GM10847 (cell line): Measurements from ENCODE around the gene CRIP1.

ENCODE experiments used
- POLR2A ChIP-seq: IDR thresholded peaks from 2 replicates; pipeline ENCODE4 v1.6.1; 2011; ENCODE audit not compliant: insufficient read length; ENCODE audit errors: extremely low read depth

Gene CRIP1

DNA sequence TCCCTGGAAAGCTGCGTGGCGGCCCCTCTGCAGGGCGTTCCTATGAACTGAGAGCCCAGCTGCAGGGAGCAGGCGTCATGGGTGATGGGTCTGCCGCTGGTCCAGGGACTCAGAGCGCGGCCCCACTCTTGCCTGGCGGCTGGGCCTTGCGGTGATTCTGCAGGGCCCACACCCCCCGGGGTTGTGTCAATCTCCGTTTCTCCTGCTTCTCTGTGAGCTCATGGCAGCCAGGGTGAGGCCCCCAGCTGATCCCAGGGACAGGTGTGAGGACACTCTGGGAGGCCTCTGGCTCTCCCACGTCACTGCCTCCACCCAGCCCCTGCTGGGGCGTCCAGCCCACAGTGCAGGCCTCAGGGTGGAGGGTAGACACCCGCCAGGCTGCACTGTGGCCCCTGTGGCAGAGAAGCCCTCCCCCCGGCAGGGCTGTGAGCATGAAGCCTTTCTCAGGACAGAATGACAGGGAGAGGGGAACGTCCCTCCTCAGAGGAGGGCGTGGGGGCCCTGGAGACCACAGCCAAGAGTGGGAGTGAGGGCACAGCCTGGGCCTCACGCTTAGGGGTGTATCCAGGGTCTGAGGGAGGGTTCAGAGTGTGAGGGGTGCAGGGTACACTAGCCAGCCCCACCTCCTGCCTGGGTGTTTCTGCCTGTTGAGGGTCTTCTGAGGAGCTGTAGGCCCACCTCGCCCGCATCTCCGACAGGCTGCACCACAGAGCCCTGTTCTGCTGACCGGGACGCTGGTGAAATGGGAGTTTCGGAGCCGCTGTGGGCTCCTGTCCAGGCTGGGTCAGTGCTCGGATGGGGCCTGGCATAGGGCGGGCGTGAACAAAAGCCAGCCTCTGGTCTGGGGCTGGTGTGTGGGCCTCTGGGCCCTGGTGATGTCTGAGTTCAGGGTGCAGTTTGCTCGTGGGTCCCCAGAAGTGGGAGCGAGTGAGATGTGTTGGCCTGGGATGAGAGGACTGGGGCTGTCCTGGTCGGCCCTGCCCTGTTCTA is 38.7 kb upstream of the CRIP1 start:
- no peak for TF ChIP-seq POLR2A

DNA sequence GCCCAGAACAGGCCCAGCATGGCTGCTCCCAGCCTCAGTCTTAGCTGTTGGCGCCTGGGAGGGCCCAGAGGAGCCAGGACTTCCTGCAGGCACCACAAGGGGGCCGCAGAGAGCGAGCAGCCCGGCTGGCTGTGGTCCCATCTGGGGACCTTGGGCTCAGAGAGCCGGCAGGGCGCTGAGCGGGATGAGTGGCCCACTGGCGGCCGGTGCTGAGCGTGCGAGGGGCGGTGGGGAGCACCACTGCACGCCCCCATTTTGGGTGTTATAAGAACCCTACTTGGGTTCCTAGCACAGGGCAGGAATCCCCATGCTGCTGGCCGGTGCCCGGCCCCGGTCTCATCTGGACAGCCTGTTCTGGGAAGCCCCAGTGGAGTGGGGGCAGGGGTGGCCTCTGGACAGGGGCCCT is 38.0 kb upstream of the CRIP1 start:
- TF ChIP-seq POLR2A: no peak

DNA sequence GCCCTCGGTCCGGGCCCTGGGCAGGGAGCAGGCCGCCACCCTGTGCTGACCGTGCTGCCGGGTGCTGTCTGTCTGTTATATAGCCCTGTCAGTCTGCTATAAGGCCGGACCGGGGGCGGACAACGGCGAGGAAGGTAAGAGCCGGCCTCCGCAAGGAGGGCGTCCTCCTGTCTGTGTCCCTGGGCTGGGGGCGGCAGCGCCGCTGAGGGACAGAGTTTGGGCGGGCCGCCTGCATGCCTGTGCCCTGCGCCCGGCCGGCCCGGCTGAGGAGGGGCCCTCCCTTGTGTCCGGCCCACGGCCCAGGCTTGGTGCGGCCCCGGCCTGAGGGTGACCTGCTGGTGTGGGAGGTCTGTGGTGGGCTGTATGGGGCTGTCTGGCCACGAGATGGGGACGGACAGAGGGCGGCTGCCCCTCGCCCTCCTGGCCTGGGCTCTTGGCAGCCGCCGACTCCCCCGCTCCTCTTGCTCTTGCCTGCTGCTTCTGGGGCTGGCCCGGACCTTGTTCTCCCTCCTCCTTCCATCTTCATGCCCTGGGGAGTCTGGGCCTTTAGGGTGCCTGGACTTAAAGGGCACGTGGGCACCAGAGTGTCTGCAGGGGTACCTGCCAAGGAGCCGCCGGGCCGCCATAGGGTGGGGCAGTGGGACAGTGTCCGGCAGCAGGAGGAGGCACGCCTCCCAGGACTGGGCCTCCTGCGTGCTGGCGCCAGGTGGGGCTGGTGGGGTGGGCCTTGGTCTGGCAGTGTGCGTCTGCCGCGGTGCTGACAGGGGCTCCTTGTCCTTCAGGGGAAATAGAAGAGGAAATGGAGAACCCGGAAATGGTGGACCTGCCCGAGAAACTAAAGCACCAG is 37.2 kb upstream of the CRIP1 start:
- no peak for TF ChIP-seq POLR2A

DNA sequence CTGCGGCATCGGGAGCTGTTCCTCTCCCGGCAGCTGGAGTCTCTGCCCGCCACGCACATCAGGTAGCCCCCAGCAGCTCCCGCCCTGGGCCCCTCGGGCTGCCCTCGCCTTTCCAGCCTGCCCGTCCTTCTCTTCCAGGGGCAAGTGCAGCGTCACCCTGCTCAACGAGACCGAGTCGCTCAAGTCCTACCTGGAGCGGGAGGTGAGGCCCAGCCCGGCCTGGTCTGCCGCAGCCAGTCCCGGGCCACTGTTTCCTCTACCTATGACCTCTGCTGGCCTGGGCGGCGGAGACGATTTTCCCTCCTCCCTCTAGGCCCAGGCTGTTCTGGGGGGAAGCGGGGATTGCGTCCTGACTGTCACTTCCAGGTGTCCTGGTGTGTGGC is 36.6 kb upstream of the CRIP1 start:
- TF ChIP-seq POLR2A: no peak

GRCh38 chr14:105450864-105451720 is 35.6 kb upstream of the CRIP1 start:
- no peak for TF ChIP-seq POLR2A

DNA sequence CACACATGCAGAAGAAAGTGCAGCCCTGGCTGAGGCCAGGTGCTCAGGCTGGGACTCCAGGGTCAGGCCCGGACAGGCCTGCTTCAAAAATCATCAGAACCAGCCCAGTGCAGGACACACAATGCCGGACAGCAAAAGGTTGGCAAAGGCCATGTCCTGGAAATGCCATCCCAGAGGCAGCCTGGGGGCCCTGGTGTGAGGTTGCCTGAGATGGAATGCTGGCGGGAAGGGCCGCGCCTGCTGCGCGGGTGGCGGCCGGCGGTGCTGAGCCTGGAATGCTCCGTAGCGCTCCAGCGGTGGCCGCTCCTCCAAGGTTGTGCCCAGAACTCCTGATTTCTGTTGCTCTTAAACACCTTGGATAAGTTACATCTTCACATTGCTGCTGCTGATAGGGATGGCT is 33.7 kb upstream of the CRIP1 start:
- no peak for TF ChIP-seq POLR2A

- TF ChIP-seq POLR2A: no peak
These were observed 32.8 kb upstream of the CRIP1 start for GRCh38 chr14:105453847-105454246.

- TF ChIP-seq POLR2A: no peak
These were observed 31.5 kb upstream of the CRIP1 start for GRCh38 chr14:105455086-105455640.

- TF ChIP-seq POLR2A: no peak
These were observed 30.7 kb upstream of the CRIP1 start for GRCh38 chr14:105455766-105456660.

DNA sequence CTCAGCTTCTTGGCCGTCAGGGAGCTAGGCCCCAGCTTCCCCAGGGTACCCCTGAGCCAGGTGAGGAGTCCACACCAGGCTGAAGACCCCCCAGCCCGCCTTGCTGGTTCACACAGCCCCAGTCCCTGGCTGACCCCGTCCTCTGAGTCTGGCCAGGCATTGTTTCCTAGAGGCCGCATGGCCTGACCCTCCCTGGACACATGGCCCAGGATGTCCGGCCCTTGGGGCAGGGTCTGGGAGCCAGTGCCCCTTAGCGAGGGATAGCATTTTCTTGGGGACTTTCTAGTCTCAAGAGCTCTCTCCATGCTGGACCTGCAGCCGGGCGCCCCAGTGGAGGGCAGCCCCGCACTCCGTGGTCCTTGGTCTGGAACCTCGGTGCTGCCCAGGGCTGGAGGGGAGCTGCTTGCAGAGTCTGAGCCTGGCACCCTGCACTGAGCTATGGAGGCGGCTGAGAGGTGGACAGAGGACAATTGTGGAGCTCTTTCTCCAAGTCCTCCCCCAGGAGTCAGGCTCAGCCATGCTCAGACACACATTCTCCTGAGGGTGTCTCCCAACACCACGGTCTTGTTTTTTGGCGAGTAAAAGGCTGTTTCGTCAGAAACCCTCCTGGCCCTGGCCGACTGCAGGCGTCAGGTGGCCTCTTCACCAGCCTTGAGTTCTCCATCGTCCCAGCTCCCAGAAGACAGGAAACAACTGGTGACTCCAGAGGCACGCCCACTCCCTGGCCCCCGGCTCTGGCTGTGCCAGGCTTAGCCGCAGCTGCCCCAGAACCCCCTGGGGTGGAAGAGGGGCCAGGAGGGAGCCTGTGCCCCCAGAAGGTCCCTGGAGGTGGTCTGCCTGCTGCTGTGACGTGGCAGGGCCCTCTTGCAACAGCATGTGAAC is 29.7 kb upstream of the CRIP1 start:
- no peak for TF ChIP-seq POLR2A

DNA sequence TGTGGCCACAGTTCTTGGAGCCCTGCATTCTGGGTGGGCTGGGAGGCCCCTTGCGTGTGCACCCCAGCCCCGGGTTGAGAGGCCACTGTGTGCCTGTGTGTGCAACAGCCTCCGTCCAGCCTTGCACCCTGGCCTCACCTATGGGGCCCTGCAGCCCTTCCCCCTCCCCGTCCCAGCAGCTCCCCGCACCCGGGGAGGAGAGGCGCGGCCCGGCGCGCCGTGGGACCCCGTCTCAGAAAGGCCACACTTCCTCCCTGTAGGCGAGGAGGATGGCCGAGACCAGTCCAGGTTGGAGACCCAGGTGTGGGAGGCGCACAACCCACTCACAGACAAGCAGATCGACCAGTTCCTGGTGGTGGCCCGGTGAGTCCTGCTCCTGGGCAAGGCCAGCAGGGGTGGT is 28.7 kb upstream of the CRIP1 start:
- TF ChIP-seq POLR2A: no peak

DNA sequence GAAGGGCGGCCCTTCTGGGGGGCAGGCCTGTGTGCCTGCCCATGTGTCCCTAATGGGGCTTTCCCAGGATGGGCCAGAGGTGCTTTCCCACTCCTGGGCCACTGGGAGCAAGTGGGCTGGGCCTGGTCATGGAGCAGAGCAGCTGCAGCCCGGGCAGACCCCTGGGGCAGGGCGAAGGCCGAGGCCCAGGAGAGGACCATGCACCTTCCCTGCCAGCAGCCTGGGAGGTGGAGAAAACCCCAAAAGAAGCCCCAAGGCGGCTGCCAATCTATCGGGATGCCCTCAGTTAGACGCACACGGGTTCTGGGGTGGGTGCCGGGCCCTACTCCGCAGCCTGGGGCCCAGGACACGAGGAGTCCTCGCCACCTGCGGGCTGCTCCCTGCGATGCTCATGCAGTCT is 28.1 kb upstream of the CRIP1 start:
- no peak for TF ChIP-seq POLR2A

GRCh38 chr14:105460116-105460515 is 26.6 kb upstream of the CRIP1 start:
- TF ChIP-seq POLR2A: no peak
